Vagina (tissue), 2 donors: ENCODE results near the gene SCMH1. TPM values are rescaled to one million over a fixed set of nuclear protein-coding genes. Genes with fewer than 3 reads are reported as not detected.

Experiments
- DNase-seq, 2 donors: peaks; one replicate each; pipeline ENCODE4 v3.0.0-alpha.2; 2017; ENCODE audit errors: extremely low spot score in 2 of 2
- H3K27ac ChIP-seq: fragments of 200-600 bp; sonication (generic); one replicate; pipeline ENCODE4 v1.5.1; 2019
- H3K27me3 ChIP-seq: fragments of 200-600 bp; sonication (generic); one replicate; pipeline ENCODE4 v1.5.1; 2019
- H3K36me3 ChIP-seq, 2 donors: fragments of 200-600 bp; sonication (generic); one replicate each; pipeline ENCODE4 v1.5.1; 2017 to 2019
- H3K4me1 ChIP-seq: fragments of 200-600 bp; sonication (generic); one replicate; pipeline ENCODE4 v1.5.1; 2019
- H3K4me3 ChIP-seq, 2 donors: fragments of 200-600 bp; sonication (generic); 1 replicate in 1 of 2; 2 replicates in 1 of 2; pipeline ENCODE4 v1.5.1; 2016 to 2019
- H3K9me3 ChIP-seq: fragments of 200-600 bp; sonication (generic); one replicate; pipeline ENCODE4 v1.5.1; 2019
- CTCF ChIP-seq, 3 experiments: fragments of 450-650 bp in 2 of 3; fragments of 200-600 bp in 1 of 3; sonication (generic) in 1 of 3; IDR thresholded peaks; one replicate each; pipeline ENCODE4 v1.5.1; 2017 to 2019; ENCODE audit warnings: antibody characterized with exemption in 3 of 3, mild to moderate bottlenecking in 2 of 3, moderate library complexity in 2 of 3
- POLR2A ChIP-seq, 2 donors: fragments of 450-650 bp; IDR thresholded peaks; one replicate each; pipeline ENCODE4 v1.6.1; 2017; ENCODE audit warnings: antibody characterized with exemption in 2 of 2, mild to moderate bottlenecking in 2 of 2, moderate library complexity in 2 of 2
- POLR2AphosphoS5 ChIP-seq, 2 donors: sonication (generic); formaldehyde crosslinking; IDR thresholded peaks; one replicate each; pipeline ENCODE4 v1.9.0; 2017; ENCODE audit warnings: antibody characterized with exemption in 2 of 2, mild to moderate bottlenecking in 2 of 2, low read depth in 1 of 2; ENCODE audit not compliant: insufficient read depth in 1 of 2
- intact Hi-C: fragments of 100-400 bp; cut with DNase I; formaldehyde crosslinking; loops from one replicate; pipeline ENCODE4 v1.15.1; 2023
- total RNA-seq: library from RNA; depleted of rRNA; stranded (reverse); fragments of >200 nt; gene quantifications from one replicate; pipeline ENCODE4 v1.2.3, GENCODE V29; 2016

SCMH1 gene
- total RNA-seq, 1 donor from 2014 or later = 35.1 TPM

DNA sequence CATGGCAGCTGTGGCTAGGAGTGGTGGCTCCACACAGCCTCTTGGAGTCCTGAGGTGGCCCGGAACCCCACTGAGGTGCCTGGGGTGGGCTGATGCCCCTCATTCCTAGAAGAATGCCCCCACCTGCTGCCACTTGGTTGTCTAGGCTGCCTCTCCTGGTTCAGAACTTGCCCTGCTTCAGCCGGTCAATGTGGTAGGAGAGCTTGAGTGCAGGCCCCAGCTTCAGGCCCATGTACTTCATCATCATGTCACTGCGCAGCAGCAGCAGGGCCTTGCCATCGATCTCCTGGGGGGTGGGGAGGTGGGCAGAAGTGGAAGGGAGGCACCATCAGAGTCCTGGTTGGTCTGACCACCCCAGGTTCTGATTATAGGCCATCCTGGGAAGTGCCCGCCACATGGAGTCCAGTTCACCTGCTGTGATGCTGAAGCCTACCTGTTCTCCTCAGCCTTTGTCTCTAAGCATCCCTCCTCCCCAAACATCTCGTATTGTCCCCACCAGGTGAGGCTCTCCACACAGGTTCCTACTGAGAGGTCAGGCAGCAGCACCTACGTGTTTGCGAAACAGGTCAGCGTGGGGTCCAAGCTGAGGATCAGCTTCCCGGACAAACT lies 214.0 kb downstream of the SCMH1 start:
- no peak for TF ChIP-seq CTCF (IDR thresholded peaks at IDR 0.05)
- no peak for TF ChIP-seq POLR2AphosphoS5 (IDR thresholded peaks at IDR 0.05; ENCODE audit: insufficient read depth in 1 of 2, low read depth in 1 of 2)
- no peak for TF ChIP-seq POLR2A (IDR thresholded peaks at IDR 0.05)
- H3K27me3 ChIP-seq = no peaks in the 10 kb centered on the region
- H3K27ac ChIP-seq = no peak overlapping the region
- DNase-seq = no peak
- no peaks in the 10 kb centered on the region for H3K4me1 ChIP-seq
- intact Hi-C loops = no loop called here
- no peaks in the 10 kb centered on the region for H3K9me3 ChIP-seq
- H3K4me3 ChIP-seq = no peak overlapping the region
- peaks cover 0 to 46% of the 10 kb centered on the region in 2 donors for H3K36me3 ChIP-seq

GRCh38 chr1:41025979-41026819 lies 215.9 kb downstream of the SCMH1 start:
- H3K4me3 ChIP-seq = no peak overlapping the region
- no peak overlapping the region for H3K27ac ChIP-seq
- DNase-seq = no peak
- H3K36me3 ChIP-seq = peaks cover 0 to 34% of the 10 kb centered on the region in 2 donors
- H3K27me3 ChIP-seq = no peaks in the 10 kb centered on the region
- TF ChIP-seq POLR2AphosphoS5 (IDR thresholded peaks at IDR 0.05; ENCODE audit: insufficient read depth in 1 of 2, low read depth in 1 of 2) (no peak), POLR2A (IDR thresholded peaks at IDR 0.05) (no peak), CTCF (IDR thresholded peaks at IDR 0.05) (no peak)
- no peaks in the 10 kb centered on the region for H3K9me3 ChIP-seq
- H3K4me1 ChIP-seq = no peaks in the 10 kb centered on the region
- intact Hi-C loops = no loop called here

DNA sequence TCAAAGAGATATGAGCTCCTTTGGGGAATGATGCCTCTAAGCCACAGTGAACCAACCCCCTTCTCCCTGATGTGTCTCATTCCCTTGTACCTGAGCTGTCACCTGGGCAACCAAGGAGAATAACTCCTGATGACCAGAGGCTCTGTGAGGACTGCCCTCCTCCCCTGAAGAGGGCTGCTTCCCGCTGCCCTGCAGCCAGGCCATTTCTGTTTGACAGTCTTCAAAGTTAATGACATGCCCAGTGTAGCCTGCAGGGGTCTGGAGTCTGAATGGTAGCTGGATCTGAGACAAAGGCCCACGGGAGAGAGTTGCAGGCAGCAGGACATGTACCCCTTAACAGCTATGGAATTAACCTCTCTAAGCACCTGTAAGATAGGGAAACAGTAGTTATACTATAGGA lies 217.2 kb downstream of the SCMH1 start:
- Histone ChIP-seq H3K4me1 (no peaks in the 10 kb centered on the region), H3K9me3 (no peaks in the 10 kb centered on the region), H3K36me3 (peaks cover 0 to 22% of the 10 kb centered on the region in 2 donors), H3K4me3 (no peak overlapping the region), H3K27me3 (no peaks in the 10 kb centered on the region), H3K27ac (no peak overlapping the region)
- TF ChIP-seq POLR2AphosphoS5 (IDR thresholded peaks at IDR 0.05; ENCODE audit: insufficient read depth in 1 of 2, low read depth in 1 of 2) (no peak), POLR2A (IDR thresholded peaks at IDR 0.05) (no peak), CTCF (IDR thresholded peaks at IDR 0.05) (no peak)
- intact Hi-C loops = no loop called here
- DNase-seq = no peak

- H3K27ac ChIP-seq = no peak overlapping the region
- H3K36me3 ChIP-seq = peaks cover 0 to 8% of the 10 kb centered on the region in 2 donors
- intact Hi-C loops = no loop called here
- H3K4me3 ChIP-seq = no peak overlapping the region
- no peak for DNase-seq
- H3K4me1 ChIP-seq = no peaks in the 10 kb centered on the region
- H3K9me3 ChIP-seq = no peaks in the 10 kb centered on the region
- TF ChIP-seq CTCF (IDR thresholded peaks at IDR 0.05) (peak in 1 of 3 experiments; percentile 8), POLR2AphosphoS5 (IDR thresholded peaks at IDR 0.05; ENCODE audit: insufficient read depth in 1 of 2, low read depth in 1 of 2) (no peak), POLR2A (IDR thresholded peaks at IDR 0.05) (no peak)
- no peaks in the 10 kb centered on the region for H3K27me3 ChIP-seq
Observed at GRCh38 chr1:41023279-41023990, 218.7 kb downstream of the SCMH1 start.
